ENCODE results near the gene HEPACAM2.

GRCh38 chr7:93265220-93265619 is 39.0 kb upstream of the HEPACAM2 start:
- no peak for TF ChIP-seq CTCF (IDR thresholded peaks at IDR 0.05)
- TF ChIP-seq POLR2A (IDR thresholded peaks at IDR 0.05) = no peak

Measured in prostate gland (tissue), 2 donors.